IPS-NIHi11 (cell line): ENCODE data around the gene CLIP1.
"Not testable (repeated sequence)": the region's sequence is repeated elsewhere in the genome, so short reads cannot be mapped to it uniquely, and the experiment has no call there.

Experiments
- DNase-seq: peaks from one replicate; pipeline ENCODE4 v3.0.0; 2012; ENCODE audit warnings: mixed read lengths, low spot score

Gene CLIP1

DNA sequence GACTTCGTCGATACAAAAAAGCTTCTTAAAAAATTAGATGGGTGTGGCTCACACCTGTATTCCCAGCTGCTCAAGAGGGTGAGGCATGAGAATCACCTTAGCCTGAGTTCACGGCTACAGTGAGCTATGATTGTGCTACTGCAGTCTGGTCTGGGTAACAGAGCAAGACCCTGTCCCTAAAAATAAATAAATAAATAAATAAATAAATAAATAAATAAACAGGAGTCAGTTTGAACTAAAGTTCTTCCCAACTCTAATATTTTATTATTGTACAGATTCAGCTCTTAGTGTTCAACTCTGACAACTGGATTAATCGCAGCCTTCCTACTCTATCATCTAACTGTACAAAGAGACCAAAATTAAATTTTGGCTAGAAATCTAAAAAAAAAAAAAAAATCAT, 12.7 kb upstream of the CLIP1 start:
- no peak for DNase-seq

DNA sequence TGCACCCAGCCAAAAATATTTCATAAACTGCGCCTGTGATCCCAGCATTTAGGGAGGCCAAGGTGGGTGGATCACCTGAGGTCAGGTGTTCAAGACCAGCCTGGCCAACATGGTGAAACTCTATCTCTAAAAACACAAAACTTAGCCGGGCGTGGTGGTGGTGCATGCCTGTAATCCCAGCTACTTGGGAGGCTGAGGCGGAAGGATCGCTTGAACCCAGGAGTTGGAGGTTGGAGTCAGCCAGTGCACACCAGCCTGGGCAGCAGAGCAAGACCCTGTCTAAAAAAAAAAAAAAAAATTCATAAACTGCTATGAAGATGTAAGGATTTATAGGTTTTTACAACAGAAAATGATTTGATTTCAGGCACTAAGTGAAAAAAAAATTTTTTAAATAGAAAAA, 6.6 kb upstream of the CLIP1 start:
- DNase-seq = not testable (repeated sequence)

DNA sequence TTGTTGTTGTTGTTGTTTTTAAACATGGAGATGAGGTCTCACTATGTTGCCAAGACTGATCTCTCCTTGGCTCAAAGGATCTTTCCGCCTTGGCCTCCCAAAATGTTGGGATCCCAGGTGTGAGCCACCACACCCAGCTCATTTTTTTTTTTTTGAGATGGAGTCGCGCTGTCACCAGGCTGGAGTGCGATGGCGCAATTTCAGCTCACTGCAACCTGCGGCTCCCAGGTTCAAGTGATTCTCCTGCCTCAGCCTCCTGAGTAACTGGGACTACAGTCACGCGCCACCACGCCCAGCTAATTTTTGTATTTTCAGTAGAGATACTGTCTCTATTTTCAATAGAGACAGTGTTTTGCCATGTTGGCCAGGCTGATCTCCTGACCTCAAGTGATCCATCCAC, 4.9 kb upstream of the CLIP1 start:
- DNase-seq = no peak

DNA sequence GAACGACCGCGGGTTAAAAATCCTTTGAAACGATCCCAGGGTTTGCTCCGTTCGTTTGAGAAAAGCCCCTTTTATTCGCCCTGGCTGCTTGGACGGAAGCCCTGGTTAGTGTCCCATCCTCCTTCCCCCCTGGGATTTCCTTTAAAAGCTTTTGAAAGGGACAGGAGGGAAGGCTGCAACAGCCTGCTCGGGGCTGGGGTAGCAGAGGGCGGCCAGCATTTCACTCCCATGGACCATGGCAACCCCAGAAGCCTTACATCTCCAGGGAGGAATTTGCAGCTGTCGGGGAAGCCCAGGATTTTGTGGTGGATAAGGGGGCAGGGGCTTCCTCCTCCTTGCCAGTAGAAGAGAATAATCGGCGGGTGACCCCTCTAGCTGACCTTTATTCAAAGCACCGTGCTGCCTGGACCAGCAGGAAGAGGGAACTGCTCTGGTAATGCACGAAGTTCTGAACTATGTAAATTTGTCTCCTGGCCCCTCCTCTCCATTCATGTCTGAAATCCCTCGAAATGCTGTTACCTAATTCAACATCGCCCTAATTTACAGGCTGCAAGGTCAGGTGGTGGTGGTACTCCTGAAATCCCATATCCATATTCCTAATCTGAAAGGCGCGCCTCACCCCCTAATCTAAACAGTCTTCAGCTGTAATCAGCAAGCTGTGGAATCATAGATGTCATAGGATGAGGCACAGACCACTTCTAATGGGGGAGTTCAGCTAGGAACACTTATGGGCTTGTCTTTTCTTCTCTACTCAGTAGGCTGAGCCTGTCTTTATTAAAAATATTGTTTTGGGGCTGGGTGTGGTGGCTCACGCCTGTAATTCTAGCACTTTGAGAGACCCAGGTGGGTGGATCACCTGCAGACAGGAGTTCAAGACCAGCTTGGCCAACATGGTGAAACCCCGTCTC, 1.0 kb upstream of the CLIP1 start:
- peak; percentile 46 for DNase-seq

- DNase-seq = no peak
Observed at GRCh38 chr12:122422730-122423257, 325 bp upstream of the CLIP1 start.

DNA sequence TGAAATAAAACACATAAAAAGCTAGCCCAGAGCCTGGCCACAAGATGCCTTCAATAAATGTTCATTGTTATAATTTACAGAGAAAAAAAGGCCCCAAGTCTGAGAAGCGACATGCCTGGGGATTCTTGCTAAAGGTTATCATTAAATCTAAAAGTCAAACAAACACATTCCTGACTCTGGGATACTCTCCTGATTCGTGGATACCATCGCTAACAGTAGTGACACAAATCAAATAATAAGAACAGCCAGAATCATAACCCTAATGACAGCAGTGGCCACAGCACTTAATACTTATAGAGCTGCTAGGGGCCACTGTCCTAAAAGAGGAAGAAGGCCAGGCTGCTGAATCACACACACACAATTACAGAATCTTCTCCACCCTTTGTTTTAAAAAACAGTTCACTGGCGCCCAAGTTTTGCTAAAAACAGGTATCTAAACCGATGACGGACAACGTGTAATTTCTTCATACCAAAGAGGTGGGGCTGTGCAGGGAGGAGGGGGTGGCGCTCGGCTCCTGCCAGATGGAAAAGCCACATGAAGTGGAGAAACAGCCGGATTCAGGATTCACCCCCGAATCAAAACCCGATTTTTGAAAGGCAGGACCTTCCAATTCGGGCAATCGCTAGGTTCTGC, 1.2 kb downstream of the CLIP1 start:
- DNase-seq = no peak

DNA sequence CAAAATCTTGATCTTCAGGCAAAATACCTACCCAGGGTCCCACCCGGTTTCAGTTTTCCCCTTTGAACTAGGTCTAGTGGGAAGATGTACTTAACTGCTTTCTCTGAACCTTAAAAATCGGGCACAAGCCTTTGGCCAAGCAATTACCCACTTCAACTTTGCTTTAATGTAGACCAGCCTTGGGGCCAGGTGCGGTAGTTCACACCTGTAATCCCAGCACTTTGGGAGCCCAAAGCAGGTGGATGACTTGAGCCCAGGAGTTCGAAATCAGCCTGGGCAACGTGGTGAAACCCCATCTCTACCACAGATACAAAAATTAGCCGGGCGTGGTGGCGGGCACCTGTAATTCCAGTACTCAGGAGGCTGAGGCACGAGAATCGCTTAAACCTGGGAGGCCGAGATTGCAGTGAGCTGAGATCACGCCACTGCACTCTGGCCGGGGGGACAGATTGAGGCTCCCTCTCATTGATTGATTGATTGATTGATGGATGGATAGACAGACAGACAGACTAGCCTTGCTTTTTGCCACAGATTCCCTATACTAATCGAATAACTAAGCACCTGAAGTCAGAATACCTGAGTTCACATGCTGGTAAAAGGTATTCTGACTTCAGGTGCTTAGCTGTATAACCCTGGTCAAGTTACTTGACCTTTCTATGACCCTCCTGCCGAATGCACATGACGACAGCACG, 1.9 kb downstream of the CLIP1 start:
- no peak for DNase-seq

- DNase-seq = not testable (repeated sequence)
Observed at GRCh38 chr12:122419094-122419493, 3.4 kb downstream of the CLIP1 start.

DNA sequence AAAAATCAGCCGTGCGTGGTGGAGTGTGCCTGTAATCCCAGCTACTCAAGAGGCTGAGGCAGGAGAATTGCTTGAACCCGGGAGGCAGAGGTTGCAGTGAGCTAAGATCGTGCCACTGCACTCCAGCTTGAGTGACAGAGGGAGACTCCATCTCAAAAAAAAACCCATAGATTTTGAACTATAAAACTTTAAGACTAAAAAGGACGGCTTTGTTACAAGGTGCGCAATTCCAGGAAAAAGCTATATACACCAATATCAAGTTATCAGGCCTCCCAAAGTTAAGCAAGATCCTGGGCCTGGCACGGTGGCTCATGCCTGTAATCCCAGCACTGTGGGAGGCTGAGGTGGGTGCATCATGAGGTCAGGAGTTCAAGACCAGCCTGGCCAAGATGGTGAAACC, 6.8 kb downstream of the CLIP1 start:
- DNase-seq = not testable (repeated sequence)

DNA sequence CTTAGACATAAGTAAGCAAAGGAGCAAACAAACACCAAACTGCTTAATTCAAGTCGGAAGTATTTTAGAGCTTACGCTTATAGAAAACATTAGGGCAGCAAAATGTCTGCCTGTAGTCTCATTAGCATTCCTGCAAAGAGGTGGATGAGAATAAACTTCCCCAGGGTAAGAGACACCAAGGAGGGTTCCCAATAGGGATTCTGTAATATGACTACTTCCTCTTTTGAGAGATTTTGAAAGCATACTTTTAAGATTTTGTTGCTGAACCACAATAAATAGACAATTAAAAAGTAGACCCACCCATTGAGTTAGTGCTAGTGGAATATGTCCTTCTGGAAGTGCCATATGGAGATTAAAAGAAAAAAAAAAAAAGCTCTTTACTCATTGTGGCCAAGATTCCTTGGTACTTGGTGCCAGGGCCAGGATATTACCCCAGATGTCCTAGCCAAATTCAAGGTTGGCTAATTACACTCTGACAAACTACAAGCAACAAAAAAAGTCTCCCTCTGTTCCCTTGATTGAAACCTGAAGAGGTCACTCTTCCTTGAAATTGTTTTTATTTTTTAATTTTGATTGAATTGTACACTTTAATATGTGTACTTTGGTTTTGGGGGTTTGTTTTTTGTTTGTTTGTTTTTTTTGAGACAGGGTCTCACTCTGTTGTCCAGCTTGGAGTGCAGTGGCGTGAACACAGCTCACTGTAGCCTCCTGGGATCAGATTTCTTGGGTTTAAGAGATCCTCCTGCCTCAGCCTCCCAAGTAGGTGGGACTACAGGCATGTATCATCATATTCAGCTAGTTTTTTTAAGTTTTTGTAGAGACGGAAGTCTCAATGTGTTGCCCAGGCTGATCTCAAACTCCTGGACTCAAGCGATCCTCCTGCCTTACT, 8.7 kb downstream of the CLIP1 start:
- no peak for DNase-seq

GRCh38 chr12:122412851-122413433, 9.5 kb downstream of the CLIP1 start:
- no peak for DNase-seq

DNA sequence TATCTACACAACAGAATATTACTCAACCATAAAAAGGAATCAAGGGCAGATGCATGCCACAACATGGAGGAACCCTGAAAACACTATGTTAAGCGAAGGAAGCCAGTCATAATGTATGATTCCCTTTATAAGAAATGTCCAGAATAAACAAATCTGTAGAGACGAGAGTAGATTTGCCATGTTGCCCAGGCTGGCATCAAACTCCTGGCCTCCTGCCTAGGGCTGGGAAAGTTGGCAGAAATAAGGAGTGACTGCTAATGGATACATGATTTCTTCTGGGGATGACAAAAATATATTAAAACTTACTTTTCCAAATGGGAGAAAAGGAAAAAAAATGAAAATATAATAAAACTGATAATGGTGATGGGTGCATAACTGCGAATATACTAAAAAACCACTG, 10.9 kb downstream of the CLIP1 start:
- no peak for DNase-seq

- no peak for DNase-seq
Observed at GRCh38 chr12:122407208-122407607, 15.3 kb downstream of the CLIP1 start.

DNA sequence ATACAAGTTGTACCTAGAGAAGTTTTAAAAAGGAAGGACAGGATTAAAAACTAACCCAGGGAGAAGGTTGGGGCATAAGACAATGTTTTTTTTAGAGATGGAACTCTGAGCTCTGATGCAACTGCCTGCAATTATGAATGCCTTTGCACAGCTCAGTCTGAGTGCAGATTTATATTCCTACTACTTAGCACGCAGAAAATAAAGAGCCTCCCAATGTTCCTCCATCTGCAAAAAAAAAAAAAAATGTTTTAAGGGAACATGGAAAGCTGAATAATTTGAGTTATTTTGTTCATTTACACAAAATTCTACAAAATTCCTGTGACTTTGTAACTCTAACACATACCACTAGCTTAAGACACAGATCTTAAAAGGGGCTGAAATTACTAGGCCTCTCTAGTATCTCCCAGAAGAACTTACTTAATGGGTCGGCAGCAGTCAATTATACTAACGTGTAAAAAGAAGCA, 15.7 kb downstream of the CLIP1 start:
- DNase-seq = no peak

- no peak for DNase-seq
Observed at GRCh38 chr12:122403831-122404230, 18.6 kb downstream of the CLIP1 start.

GRCh38 chr12:122403115-122403770, 19.2 kb downstream of the CLIP1 start:
- DNase-seq = no peak

DNA sequence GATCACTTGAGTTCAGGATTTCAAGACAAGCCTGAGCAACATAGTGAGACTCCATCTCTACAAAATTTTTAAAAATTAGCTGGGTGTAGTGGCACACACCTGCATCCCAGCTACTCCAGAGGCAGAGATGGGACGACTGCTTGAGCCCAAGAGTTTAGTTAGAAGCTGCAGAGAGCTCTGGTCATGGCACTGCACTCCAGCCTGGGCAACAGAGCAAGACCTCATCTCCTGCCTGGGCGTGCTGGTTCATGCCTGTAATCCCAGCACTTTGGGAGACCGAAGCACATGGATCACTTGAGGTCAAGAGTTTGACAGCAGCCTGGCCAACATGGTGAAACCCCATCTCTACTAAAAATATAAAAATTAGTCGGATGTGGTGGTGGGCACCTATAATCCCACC, 20.2 kb downstream of the CLIP1 start:
- no peak for DNase-seq

DNA sequence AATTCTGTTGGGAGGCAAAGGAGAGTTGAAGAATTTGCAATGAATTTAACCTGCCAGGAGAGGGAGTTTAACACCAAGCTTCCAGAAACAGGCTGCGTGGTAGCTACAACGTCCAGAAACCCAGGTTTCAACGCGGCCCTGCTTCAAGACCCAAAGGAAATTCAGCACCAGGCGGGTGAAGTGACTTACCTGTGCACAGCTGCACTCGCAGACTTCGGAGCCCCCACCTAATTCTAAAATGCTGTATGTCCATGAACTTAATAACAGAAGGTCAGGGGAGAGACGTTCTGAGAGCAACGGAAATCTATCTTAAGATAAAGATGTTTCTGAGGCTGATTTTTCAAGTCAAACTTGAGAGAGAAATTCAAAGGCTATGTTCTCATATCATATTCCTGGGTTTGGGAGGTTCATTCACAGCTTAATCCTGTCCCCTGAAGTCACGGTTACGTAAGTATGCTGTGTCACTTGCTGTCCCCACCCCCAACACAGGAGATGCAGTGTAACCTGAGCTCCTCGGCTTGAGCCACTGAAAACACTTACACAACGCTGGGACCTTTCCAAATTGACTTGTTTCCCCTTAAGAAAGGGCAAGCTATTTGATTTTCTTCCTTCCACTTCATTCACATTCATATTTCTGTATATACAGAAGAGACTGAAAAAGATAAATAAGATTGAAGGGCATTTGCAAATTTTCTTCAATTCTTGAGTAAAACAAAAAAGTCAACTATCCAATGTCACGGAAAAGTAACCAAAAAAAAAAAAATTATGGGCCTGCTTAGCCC, 22.7 kb downstream of the CLIP1 start:
- peak; percentile 76 for DNase-seq

DNA sequence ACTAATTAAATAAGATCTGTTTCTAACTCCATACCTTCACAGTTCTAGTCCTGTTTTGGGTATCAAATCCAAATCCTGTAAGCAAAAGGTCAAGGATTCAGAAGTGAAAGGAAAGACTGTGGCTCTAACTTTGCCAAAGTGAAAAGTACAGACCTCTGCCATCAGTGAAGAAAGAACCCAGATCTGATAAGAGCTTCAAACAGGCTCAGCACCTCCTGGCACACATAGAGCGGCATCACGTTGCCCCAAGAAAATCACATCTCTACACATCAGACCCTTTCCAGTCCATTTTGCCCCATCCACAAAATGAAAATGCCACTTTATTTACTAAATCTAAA, 23.2 kb downstream of the CLIP1 start:
- no peak for DNase-seq

DNA sequence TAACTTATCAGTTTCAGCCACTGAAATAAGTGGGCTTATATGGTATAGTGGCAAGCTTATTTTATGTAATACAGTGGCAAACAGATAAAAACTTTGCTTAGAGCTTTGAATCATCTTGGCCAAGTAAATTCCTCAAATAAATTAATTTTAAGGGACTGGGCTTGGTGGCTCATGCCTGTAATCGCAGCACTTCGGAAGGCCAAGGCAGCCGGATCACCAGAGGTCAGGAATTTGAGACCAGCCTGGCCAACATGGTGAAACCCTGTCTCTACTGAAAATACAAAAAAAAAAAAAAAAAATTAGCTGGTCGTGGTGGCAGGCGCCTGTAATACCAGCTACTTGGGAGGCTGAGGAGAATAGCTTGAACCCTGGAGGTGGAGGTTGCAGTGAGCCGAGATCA, 24.5 kb downstream of the CLIP1 start:
- not testable (repeated sequence) for DNase-seq
